CD4-positive, alpha-beta T cell treated with Interleukin-15 for 4 hours (primary cell): ENCODE data around the gene ARL5A.
"Not testable (repeated sequence)": the region's sequence is repeated elsewhere in the genome, so short reads cannot be mapped to it uniquely, and the experiment has no call there.

Experiments
- DNase-seq: peaks from one replicate; pipeline ENCODE4 v3.0.0-alpha.2; 2020; ENCODE audit warnings: low spot score

ARL5A gene

DNA sequence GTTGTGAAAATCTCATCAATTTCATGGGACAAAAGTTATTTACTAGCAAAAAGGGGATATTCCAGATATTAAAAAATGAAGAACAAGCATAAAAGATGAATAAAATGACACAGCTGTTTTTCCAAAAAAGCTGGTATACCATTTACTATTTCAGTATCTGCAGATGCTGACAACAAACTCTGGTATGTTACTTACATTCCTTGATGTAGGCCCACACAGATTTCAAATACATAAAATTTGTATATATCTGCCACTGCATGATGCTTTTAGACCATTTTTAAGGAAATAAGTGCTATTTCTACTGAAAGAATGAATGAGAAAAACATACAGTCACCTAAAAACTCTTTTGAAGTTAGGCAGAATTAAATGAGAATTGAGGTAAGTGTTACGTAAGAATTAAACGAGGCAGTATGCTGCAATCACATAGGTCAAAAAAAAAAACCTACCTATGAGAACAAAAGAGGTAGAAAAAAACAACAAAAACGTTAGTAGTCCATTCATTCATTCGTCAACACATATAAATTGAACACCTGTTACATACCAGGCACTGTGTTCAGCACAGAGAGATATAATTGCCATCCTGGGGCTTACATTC is 32.5 kb downstream of the ARL5A start:
- no peak for DNase-seq

DNA sequence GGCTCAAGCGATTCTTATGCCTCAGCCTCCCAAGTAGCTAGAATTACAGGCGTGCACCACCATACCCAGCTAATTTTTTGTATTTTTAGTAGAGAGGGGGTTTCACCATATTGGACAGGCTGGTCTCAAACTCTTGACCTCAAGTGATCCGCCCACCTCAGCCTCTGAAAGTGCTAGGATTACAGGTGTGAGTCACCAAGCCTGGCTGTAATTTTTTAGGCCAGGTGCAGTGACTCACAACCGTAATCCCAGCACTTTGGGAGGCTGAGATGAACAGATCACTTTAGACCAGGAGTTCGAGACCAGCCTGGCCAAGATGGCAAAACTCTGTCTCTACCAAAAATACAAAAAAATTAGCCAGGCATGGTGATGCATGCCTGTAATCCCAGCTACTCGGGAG is 33.8 kb downstream of the ARL5A start:
- DNase-seq = not testable (repeated sequence)

DNA sequence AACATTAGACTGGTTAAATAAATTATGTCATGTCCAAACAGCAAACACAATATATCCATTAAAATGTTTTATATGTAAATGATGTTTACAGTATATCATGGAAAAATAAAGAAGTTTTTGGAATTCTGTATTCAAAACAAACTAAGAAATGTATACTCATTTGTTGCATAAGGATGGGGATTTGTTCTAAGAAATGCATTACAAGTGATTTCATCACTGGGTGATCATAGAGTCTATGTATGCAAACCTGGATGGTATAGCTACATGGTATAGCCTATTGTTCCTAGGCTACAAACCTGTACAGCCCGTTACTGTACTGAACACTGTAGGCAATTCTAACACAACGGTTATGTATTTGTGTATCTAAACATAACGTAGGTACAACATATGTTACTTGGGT is 35.1 kb downstream of the ARL5A start:
- no peak for DNase-seq

DNA sequence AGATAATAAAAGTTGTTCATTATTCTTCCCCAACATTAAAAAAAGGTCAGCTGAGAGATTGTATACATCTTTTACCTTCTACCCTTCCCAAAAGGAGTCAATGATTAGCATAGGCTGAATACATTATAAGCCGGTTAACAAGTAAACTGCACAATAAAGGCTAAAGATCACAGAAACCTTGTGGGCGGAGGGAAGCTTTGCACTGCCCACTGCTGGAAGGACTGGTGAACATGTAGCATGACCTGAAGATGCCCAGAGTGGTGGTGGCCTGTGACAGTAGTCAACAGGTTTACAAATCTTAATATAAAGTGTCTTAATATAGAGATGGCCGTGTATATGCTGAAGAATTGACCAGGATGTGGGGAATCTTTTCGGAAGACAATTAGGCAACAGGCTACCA is 35.6 kb downstream of the ARL5A start:
- no peak for DNase-seq

GRCh38 chr2:151791545-151791944 is 36.7 kb downstream of the ARL5A start:
- no peak for DNase-seq

DNA sequence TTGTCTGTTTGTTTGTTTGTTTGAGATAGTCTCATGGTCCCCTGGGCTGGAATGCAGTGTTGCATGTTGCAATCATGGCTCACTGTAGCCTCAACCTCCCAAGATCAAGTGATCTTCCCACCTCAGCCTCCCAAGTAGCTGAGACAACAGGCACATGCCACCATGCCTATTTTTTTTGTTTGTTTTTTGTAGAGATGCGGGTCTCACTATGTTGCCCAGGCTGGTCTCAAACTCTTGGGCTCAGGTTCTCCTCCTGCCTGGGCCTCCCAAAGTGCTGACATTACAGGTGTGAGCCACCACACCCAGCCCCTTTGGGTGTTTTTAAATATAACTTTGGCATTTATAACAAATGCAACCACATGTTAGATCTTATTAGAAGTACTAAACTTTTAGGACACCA is 37.5 kb downstream of the ARL5A start:
- DNase-seq = no peak

DNA sequence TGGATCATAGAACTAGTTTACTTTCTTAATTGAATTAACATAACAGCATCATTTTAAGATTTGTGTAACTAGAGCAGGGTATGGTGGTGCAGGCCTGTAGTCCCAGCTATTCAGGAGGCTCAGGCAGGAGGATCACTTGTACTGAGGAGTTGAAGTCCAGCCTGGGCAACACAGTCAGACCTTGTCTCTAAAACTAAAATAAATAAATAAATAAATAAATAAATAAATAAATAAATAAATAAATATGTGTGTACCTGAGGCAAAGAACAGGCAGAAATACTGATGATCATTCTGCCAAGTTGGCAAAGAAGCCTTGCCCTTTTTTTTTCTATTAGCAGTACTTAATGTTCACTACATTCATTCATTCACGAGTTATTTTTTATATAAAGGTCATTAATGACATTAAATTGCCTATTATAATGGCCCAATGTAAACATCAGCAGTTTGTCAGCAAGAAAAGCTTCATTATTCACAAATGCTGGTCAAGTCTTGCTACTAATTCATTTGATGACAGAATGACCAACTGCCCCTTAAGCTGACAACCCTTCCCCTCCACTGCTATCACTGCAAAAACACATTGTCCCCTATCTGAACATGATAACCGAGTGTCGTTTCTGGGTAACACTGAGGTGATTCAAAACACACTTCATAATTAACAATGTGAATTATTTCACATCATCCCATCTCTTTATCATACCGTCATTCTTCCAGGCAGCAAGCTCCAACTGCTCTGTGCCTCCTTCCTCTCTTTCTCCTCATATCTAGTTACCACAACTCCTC is 39.0 kb downstream of the ARL5A start:
- no peak for DNase-seq

- no peak for DNase-seq
Measured at GRCh38 chr2:151786483-151786882, 41.7 kb downstream of the ARL5A start.

DNA sequence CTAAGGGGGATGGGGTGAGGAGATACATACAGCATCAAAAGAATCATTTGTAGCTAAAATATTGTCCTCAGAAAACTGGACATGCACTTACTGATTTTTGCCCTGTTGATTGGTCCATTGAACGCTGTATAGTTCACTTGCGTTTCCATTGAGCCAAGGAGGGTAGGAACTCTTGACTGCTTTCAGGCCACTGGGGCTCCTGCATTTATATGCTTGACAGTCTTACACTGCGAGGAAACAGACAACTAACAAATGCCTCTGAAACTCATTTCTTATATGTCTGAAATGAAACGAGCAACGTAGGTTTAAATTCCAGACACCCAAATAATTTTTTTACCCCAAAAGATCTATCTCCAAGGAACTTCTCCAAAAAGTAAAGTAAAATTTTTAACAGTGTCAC is 42.1 kb downstream of the ARL5A start:
- DNase-seq = no peak

DNA sequence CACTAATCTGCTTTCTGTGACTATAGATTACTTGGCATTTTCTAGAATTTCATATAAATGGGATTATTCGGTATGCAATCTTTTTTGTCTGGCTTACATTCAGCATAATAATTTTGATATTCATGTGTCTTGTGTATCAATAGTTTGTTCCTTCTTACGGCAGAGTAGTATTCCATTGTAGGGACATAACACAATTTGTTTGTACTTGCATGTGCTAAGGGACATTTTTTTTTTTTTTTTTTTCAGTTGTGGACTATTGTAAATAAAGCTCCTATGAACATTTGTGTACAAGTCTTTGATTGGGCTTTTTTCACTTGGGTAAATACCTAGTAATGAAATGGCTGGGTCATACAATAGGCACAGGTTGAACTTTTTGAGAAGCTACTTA is 45.1 kb downstream of the ARL5A start:
- no peak for DNase-seq

DNA sequence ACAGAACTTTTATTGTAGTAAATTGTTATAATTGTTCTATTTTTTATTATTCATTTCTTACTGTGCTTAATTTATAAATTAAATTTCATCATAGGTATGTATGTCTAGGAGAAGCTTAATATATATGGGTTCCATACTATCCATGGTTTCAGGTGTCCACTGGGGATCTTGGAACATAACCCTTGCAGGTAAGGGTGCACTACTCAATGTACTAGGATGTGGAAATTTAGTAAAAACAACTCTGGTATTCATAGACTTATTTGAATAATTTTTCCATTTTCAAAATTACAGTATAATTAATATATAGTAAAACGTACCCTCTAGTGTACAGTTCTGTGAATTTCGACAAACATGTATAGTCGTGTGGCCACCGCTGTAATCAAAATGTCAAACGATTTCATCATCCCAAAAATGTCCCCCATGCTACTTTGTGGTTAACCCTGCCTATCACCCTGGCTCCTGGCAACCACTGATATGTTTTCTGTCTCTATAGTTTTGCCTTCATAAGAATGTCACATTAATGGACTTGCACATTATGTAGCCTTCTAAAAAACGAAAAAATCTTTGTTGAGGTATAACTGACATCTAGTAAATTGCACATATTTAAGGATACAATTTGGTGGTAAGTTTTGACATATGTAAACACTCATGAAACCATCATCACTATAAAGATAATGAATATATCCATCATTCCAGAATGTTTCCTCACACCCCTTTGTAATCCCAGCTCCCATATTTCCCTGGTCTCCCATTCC is 45.7 kb downstream of the ARL5A start:
- no peak for DNase-seq

DNA sequence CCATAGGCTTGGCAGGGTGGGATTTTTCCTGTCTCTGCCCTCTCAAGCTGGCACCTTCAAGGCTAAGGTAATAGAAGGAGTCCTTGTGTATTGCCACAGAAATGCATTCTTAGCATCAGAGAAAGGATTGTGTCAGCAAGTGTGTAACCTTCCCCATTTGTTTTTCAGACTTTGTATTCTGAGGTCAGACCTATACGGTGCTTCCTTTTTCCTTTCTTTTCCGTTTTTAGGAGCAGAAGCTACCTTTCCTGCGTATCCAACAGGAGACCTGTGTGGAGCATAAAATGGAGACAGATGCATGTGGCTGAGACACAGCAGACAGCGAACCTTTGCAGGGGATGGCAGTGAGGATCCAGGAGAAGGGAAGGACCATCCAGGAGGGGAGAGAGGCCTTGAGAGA is 46.6 kb downstream of the ARL5A start:
- no peak for DNase-seq

- DNase-seq = no peak
Measured at GRCh38 chr2:151780938-151781337, 47.3 kb downstream of the ARL5A start.

GRCh38 chr2:151777935-151778334 is 50.3 kb downstream of the ARL5A start:
- no peak for DNase-seq

DNA sequence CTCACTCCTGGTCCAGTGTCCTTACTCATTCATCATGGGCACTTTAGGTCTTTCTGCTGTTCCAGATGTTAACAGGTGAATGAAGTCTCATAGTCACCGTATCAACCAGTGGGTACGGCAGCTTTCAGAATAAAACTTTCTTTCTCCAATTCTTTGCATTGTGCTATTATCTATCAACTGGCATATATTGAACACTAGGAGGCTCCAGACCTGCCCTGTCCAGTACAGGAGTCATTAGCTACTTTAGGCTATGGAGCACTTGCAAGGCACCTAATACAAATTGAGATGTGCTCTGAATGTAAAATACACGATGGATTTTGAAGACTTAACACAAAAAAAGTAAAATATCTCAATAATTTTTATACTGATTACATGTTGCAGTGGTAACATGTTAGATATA is 50.7 kb downstream of the ARL5A start:
- no peak for DNase-seq

DNA sequence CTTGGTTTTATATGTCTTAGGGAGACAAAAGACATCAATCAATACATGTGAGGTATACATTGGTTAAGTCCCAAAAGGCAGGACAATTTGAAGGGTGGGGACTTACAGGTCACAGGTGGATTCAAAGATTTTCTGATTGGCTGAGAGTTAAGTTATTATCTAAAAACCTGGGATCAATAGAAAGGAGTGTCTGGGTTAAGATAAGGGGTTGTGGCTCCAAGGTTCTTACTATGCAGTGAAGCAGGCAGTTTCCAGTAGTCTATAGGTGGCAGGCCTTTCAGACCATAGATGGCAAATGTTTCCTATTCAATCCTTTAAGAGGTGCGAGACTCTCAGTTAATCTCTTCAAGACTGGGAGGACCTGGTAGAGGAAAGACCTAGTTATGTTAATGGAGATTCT is 51.9 kb downstream of the ARL5A start:
- DNase-seq = no peak

DNA sequence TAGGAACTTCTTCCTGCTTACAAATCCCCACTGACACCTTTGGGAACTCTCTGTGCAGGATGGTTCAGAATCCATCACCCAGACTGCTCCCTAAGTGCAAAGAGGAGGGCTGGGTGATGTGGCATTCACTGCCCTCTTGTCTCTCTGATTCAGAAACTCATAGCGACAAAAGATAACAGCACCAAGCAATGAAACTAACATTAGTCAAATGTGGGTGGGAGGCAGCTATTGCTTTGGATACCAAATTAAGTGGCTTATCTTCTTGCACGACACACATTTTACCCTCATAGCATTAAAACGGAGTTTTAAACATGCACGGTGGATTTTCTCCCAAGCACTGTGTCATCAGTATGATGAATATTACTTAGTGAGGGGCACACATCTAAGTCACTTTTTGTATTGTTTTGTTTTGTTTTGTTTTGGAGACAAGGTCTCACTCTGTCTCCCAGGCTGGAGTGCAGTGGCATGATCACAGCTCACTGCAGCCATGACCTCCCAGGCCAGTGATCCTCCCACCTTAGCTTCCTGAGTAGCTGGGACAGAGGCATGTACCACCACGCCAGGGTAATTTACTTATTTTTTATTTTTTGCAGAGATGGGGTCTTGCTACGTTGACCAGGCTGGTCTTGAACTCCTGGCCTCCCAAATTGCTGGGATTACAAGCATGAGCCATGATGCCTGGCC is 53.0 kb downstream of the ARL5A start:
- no peak for DNase-seq

- no peak for DNase-seq
Measured at GRCh38 chr2:151774506-151774905, 53.7 kb downstream of the ARL5A start.

- DNase-seq = no peak
Measured at GRCh38 chr2:151771599-151772358, 56.4 kb downstream of the ARL5A start.

DNA sequence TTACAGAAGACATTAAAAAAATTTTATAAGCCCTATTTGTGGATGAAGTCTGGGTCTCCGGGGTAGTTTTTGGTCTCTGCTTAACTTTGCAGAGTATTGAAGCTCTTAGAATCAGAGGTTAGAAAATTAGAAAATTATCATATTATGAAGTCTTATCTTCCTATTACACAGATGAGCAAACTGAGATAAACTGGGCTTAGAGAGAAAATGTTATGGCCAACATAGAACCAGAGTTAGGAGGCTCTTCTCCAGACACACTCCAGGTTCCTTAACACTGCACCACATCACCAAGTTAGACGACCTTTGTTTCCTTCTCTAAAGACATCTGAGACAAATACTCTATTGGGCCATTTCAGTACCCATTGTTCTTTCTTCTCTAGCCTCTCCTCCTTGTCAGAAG is 57.2 kb downstream of the ARL5A start:
- no peak for DNase-seq

DNA sequence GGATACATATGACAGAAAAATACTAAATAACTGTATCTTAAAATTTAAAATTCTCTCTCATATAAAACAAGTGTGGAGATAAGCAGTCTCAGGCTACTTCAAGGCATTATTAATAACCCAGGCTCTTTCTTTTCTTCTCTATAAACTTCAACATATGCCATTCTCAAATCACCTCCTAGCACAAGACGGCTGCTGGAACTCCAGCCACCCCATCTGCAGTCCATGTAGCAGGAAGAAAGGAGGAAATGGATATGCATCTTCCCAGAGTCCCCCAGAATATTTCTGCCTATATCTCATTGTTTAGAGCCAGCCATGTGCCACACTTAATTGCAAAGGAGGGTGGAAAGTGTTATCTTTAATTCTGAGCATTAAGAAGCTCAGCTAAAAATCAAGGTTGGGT is 58.6 kb downstream of the ARL5A start:
- DNase-seq = no peak

- DNase-seq = no peak
Measured at GRCh38 chr2:151767536-151767935, 60.7 kb downstream of the ARL5A start.
